Stimulated activated CD8-positive, alpha-beta memory T cell treated with anti-CD3 and anti-CD28 coated beads, Interleukin-2, amount 100 ng/mL, for 1 hour (primary cell): Measurements from ENCODE around the gene CLDN19.

Experiments
- DNase-seq, 2 donors: peaks; one replicate each; pipeline ENCODE4 v3.0.0-alpha.2; 2020; ENCODE audit warnings: low read depth in 2 of 2

The CLDN19 gene

GRCh38 chr1:42739753-42740700 is at the start of gene CLDN19:
Gene CLDN19, minus strand, starts transcription at chr1:42740236. Its CDS starts 173 bp downstream, at chr1:42740063.
- no peak for DNase-seq

GRCh38 chr1:42788021-42788420 is 48.0 kb upstream of the CLDN19 start:
- DNase-seq: no peak

GRCh38 chr1:42786097-42786496 is 46.1 kb upstream of the CLDN19 start:
- DNase-seq: no peak

GRCh38 chr1:42784946-42785693 is 45.1 kb upstream of the CLDN19 start, which contains the start of gene TMEM269:
Gene TMEM269, plus strand, starts transcription at chr1:42784991. Its CDS starts 4,903 bp downstream, at chr1:42789894.
- peak in 1 of 2 donors; percentile 16 for DNase-seq

GRCh38 chr1:42784547-42784945 is 44.5 kb upstream of the CLDN19 start:
- no peak for DNase-seq

- DNase-seq: no peak
Observed at GRCh38 chr1:42783092-42783491, 43.1 kb upstream of the CLDN19 start.

GRCh38 chr1:42780176-42780575 is 40.1 kb upstream of the CLDN19 start:
- no peak for DNase-seq

- DNase-seq: no peak
Observed at GRCh38 chr1:42779725-42780124, 39.7 kb upstream of the CLDN19 start.

- no peak for DNase-seq
Observed at GRCh38 chr1:42777852-42778251, 37.8 kb upstream of the CLDN19 start.

- no peak for DNase-seq
Observed at GRCh38 chr1:42776502-42776901, 36.5 kb upstream of the CLDN19 start.

- DNase-seq: no peak
Observed at GRCh38 chr1:42774928-42775526, 35.0 kb upstream of the CLDN19 start.

- no peak for DNase-seq
Observed at GRCh38 chr1:42773420-42773819, 33.4 kb upstream of the CLDN19 start.

GRCh38 chr1:42769811-42770210 is 29.8 kb upstream of the CLDN19 start:
- DNase-seq: no peak

- DNase-seq: no peak
Observed at GRCh38 chr1:42768172-42768571, 28.1 kb upstream of the CLDN19 start.

- DNase-seq: peak in 1 of 2 donors; percentile 10
Observed at GRCh38 chr1:42767510-42768000, 27.5 kb upstream of the CLDN19 start.

GRCh38 chr1:42766741-42767509 is 26.9 kb upstream of the CLDN19 start, which contains the start of the genes C1orf50 and P3H1:
Gene C1orf50, plus strand, starts transcription at chr1:42767249. Its CDS starts 63 bp downstream, at chr1:42767312.
Gene P3H1, minus strand, starts transcription at chr1:42767028. Its CDS starts 57 bp downstream, at chr1:42766971.
- peak; percentile 99 for DNase-seq

- DNase-seq: peak in 1 of 2 donors; percentile 12
Observed at GRCh38 chr1:42765832-42766740, 26.1 kb upstream of the CLDN19 start.

GRCh38 chr1:42765269-42765668 is 25.2 kb upstream of the CLDN19 start:
- no peak for DNase-seq

- no peak for DNase-seq
Observed at GRCh38 chr1:42762269-42762668, 22.2 kb upstream of the CLDN19 start.

- DNase-seq: no peak
Observed at GRCh38 chr1:42761567-42761966, 21.5 kb upstream of the CLDN19 start.
